HG03103 (cell line): ENCODE measurements around the gene RPGRIP1.
"Not testable (repeated sequence)": the region's sequence is repeated elsewhere in the genome, so short reads cannot be mapped to it uniquely, and the experiment has no call there.

ENCODE experiments used
- ATAC-seq: cut with Tn5 transposase; IDR thresholded peaks from one replicate; pipeline ENCODE4 v1.9.1; 2021; ENCODE audit warnings: low read depth; ENCODE audit not compliant: unreplicated experiment

RPGRIP1 gene

GRCh38 chr14:21258005-21258888 lies 21.6 kb upstream of the RPGRIP1 start:
- no peak for ATAC-seq

- ATAC-seq: no peak
Measured at GRCh38 chr14:21258889-21259787, 20.7 kb upstream of the RPGRIP1 start.

GRCh38 chr14:21261824-21262223 lies 18.1 kb upstream of the RPGRIP1 start:
- ATAC-seq: no peak

GRCh38 chr14:21262410-21262809 lies 17.5 kb upstream of the RPGRIP1 start:
- ATAC-seq: no peak

GRCh38 chr14:21263284-21264024 lies 16.4 kb upstream of the RPGRIP1 start:
- no peak for ATAC-seq

GRCh38 chr14:21264025-21264801 lies 15.7 kb upstream of the RPGRIP1 start:
- peak; percentile 78 for ATAC-seq

- ATAC-seq: no peak
Measured at GRCh38 chr14:21267431-21267845, 12.4 kb upstream of the RPGRIP1 start.

- no peak for ATAC-seq
Measured at GRCh38 chr14:21267886-21268616, 11.8 kb upstream of the RPGRIP1 start.

GRCh38 chr14:21268617-21269251 lies 11.1 kb upstream of the RPGRIP1 start:
- ATAC-seq: no peak

GRCh38 chr14:21269252-21270046 lies 10.4 kb upstream of the RPGRIP1 start, which contains the start of gene HNRNPC:
Gene HNRNPC (minus strand): TSS chr14:21269442. CDS start chr14:21234193, 35,249 bp downstream.
- peak; percentile 91 for ATAC-seq

GRCh38 chr14:21272661-21273060 lies 7.2 kb upstream of the RPGRIP1 start:
- ATAC-seq: not testable (repeated sequence)

- no peak for ATAC-seq
Measured at GRCh38 chr14:21275261-21275858, 4.5 kb upstream of the RPGRIP1 start.

GRCh38 chr14:21278632-21279031 lies 1.3 kb upstream of the RPGRIP1 start:
- ATAC-seq: no peak

GRCh38 chr14:21281917-21282316 lies 2.0 kb downstream of the RPGRIP1 start:
- not testable (repeated sequence) for ATAC-seq

GRCh38 chr14:21286516-21286915 lies 6.6 kb downstream of the RPGRIP1 start:
- not testable (repeated sequence) for ATAC-seq

- no peak for ATAC-seq
Measured at GRCh38 chr14:21287168-21287567, 7.3 kb downstream of the RPGRIP1 start.

GRCh38 chr14:21294026-21294425 lies 14.1 kb downstream of the RPGRIP1 start:
- ATAC-seq: not testable (repeated sequence)
